GM12801 (cell line): Measurements from ENCODE around the gene BTBD6.

Source experiments
- TF ChIP-seq, protein P1 (sequence below): IDR thresholded peaks from one replicate; pipeline ENCODE4 v1.5.1; 2011; ENCODE audit warnings: control low read depth; ENCODE audit not compliant: insufficient read length; ENCODE audit errors: extremely low read depth

BTBD6 gene

DNA sequence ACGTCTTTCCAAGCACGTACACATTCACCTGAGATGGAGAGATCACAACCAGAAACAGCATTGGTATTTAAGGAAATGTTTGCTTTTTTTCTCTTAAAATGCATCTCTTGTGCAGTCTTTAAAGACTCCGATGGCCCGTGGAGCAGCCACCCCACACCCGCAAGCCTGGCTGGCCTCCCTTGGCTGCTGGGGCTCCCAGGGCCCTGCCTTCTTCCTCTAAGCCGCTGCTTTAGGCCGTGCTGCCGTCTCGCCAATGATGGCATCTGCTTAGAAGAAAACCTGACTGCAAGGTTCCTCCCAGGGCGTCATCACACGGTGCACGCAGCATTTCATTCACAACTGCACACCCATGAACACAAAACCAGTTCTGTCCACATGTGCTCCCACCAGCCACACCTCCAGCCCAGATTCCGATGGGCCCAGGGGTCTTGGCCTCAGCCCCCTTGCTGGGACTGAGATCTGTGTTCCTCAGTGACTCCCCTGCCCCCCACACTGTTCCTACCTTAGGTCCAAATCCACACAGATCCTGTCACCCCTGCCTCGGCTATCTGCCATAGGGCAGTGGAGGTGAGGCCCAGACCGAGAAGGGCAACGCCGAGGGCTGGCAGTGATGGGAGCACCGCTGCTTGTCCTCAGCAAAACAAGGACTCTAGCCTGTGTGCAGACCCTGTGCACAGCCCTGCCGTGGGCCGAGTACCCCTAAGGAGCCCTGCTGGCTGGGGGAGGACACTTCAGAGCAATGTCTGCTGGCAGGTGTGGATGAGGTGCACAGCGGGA is 4.4 kb downstream of the BTBD6 start:
- TF ChIP-seq, protein P1, sequence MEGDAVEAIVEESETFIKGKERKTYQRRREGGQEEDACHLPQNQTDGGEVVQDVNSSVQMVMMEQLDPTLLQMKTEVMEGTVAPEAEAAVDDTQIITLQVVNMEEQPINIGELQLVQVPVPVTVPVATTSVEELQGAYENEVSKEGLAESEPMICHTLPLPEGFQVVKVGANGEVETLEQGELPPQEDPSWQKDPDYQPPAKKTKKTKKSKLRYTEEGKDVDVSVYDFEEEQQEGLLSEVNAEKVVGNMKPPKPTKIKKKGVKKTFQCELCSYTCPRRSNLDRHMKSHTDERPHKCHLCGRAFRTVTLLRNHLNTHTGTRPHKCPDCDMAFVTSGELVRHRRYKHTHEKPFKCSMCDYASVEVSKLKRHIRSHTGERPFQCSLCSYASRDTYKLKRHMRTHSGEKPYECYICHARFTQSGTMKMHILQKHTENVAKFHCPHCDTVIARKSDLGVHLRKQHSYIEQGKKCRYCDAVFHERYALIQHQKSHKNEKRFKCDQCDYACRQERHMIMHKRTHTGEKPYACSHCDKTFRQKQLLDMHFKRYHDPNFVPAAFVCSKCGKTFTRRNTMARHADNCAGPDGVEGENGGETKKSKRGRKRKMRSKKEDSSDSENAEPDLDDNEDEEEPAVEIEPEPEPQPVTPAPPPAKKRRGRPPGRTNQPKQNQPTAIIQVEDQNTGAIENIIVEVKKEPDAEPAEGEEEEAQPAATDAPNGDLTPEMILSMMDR = no peak

DNA sequence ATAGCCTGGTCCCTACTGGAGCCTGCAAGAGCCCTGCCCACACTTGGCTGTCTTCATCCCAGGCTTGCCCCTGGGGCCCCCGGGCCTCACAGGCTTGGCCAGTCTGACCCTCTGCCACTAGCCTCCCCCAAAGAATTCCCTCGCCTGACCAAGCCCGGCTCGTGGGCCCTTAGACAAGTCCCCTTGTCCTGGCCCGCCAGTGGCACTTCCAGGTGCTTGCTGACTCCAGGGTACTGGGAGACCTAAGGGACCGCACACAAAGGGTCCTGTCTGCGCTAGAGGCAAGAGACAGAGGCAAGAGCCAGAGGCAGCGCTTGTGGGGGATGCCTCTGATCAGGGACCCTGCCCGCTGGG is 5.0 kb downstream of the BTBD6 start:
- TF ChIP-seq, protein P1 = no peak

DNA sequence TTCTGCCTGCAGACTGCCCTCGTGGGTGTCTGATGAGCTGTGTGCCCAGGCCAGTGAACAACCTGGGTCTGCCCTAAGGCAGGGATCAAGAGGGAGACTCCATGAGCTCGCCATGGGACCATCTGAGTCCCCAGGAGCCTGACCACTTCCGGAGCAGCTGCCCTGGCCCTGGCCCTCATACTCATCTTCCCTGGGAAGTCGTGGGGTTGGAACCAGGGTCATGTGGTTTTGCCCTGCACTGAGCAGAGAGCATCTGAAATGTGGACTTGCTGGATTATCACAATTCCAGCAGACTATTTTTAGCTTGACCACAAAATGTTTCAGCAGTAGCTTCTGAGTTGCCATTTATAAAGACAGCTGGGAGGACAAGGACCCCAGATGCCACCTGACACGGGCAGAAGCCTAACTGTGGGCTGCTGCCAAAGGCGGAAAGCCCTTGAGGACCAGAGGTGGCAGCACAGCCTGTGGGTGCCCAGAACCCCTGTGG is 6.7 kb downstream of the BTBD6 start:
- TF ChIP-seq, protein P1 = no peak

DNA sequence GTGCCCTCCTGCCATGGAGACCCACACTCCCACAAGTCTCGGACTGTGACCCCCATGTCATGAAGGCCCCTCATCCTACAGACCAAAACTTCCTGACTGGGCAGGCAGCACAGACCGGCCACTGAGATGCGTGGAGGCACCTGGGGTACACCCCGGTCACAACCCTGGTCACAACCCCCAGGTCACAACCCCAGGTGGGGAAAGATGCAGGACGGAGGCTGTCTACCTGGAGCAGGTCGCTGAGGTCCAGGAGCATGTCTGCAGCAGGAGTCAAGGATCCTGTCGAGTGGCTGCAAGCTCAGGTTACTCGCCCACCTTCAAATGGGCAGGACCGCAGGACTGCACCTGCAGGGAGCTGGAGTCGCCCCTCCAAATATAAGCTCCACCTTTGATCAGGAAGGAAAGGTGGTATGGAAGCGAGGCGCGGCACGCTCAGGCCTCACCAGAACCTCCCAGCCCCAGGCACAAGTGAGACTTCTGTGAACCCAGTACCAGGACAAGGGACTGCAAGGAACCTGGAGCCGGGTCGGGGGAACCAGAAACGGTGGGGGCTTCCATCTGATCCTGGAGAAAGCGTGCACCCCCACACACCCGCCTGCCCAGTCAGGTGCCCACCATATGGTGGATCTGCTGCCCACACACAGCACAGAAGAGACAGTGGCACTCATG is 8.1 kb downstream of the BTBD6 start:
- TF ChIP-seq, protein P1 = no peak

DNA sequence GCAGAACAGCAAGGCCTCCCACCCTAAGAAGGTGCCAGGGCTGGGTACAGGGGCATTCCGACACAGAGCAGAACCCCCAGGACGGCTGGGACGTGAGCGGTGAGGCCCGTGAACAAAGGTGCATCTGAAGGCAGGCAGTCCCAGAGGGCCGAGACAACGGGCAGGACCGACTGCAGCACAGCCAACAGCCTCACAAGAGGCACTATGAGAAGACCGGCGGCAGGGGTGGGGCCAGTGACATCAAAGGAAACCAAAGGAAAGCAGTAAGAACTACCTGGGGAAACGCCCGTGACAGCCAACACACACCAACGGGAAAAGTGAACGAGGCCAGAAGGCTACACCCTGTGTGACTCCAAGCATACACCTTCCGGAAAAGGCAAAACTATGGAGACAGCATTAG is 9.1 kb downstream of the BTBD6 start:
- TF ChIP-seq, protein P1 = no peak

DNA sequence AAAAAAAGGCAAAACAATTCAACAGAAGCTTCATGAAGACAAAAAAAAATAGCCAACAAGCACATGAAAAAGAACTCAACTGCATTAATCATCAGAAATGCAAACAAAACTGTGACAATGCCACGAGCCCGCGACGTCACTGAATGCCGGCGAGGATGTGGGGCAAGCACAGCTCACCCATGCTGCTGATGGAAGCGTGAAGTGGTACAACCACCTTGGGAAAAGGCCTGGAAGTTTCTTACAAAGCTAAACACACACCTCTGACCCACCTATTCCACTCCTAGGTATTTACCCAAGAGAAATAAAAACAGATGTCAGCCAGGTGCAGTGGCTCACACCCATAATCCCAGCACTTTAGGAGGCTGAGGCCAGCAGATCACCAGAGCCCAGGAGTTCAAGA is 10.5 kb downstream of the BTBD6 start:
- TF ChIP-seq, protein P1 = no peak

DNA sequence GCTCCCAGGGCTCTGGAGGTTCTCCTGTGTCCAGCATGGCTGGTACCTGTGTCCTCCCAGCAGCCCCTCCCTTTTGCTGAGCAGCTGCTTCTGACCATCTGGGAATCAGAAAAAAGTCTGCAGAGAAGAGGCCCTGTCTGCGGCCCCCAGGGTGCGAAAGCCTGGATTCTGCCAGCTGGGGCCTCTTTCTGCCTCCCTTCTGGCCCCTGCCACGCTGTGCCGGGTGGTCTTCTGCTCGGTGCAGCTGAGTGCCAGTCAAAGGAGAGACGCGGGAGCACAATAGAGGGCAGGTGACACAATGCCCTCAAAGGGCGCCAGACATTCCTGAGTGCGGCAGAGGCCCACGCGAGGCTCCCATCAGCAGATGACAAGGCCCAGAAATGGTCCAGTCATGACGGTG is 12.6 kb downstream of the BTBD6 start:
- TF ChIP-seq, protein P1 = no peak
